Effector memory CD4-positive, alpha-beta T cell (primary cell): ENCODE measurements around the gene CXCL12.

Source experiments
- DNase-seq, 3 donors: peaks; one replicate each; pipeline ENCODE4 v3.0.0-alpha.2; 2020
- H3K27ac ChIP-seq: 2 replicates; pipeline ENCODE4 v1.7.0; 2013; ENCODE audit warnings: mild to moderate bottlenecking, low read length, moderate library complexity; ENCODE audit not compliant: insufficient read depth, poor library complexity, severe bottlenecking
- H3K27me3 ChIP-seq: replicated peaks from 2 replicates; pipeline ENCODE4 v1.7.0; 2013; ENCODE audit warnings: mild to moderate bottlenecking, low read length; ENCODE audit not compliant: insufficient read depth, control insufficient read depth, poor library complexity, severe bottlenecking
- H3K36me3 ChIP-seq: 2 replicates; pipeline ENCODE4 v1.7.0; 2013; ENCODE audit warnings: mild to moderate bottlenecking, low read length, moderate library complexity; ENCODE audit not compliant: control insufficient read depth, insufficient read depth
- H3K4me1 ChIP-seq: 2 replicates; pipeline ENCODE4 v1.7.0; 2013; ENCODE audit warnings: low read length, mild to moderate bottlenecking; ENCODE audit not compliant: control insufficient read depth, insufficient read depth, poor library complexity, severe bottlenecking
- H3K4me3 ChIP-seq: 2 replicates; pipeline ENCODE4 v1.7.0; 2013; ENCODE audit warnings: low read length, low read depth, mild to moderate bottlenecking; ENCODE audit not compliant: insufficient read depth, poor library complexity, severe bottlenecking
- H3K9me3 ChIP-seq: 2 replicates; pipeline ENCODE4 v1.7.0; 2013; ENCODE audit warnings: mild to moderate bottlenecking, low read length, moderate library complexity; ENCODE audit not compliant: control insufficient read depth

The CXCL12 gene

GRCh38 chr10:44377651-44378310 lies 7.1 kb downstream of the CXCL12 start:
- Histone ChIP-seq H3K4me1 (no peaks in the 10 kb centered on the region), H3K4me3 (no peak overlapping the region), H3K9me3 (no peaks in the 10 kb centered on the region), H3K36me3 (no peaks in the 10 kb centered on the region), H3K27ac (no peak overlapping the region), H3K27me3 (no peaks in the 10 kb centered on the region)
- DNase-seq: no peak

- H3K9me3 ChIP-seq: no peaks in the 10 kb centered on the region
- H3K4me3 ChIP-seq: no peak overlapping the region
- H3K27me3 ChIP-seq: no peaks in the 10 kb centered on the region
- H3K4me1 ChIP-seq: no peaks in the 10 kb centered on the region
- no peaks in the 10 kb centered on the region for H3K36me3 ChIP-seq
- no peak for DNase-seq
- H3K27ac ChIP-seq: no peak overlapping the region
Measured at GRCh38 chr10:44376472-44377099, 8.3 kb downstream of the CXCL12 start.

GRCh38 chr10:44374155-44374554 lies 10.7 kb downstream of the CXCL12 start:
- Histone ChIP-seq H3K4me1 (no peaks in the 10 kb centered on the region), H3K27ac (no peak overlapping the region), H3K4me3 (no peak overlapping the region), H3K36me3 (no peaks in the 10 kb centered on the region), H3K9me3 (no peaks in the 10 kb centered on the region), H3K27me3 (no peaks in the 10 kb centered on the region)
- DNase-seq: no peak

DNA sequence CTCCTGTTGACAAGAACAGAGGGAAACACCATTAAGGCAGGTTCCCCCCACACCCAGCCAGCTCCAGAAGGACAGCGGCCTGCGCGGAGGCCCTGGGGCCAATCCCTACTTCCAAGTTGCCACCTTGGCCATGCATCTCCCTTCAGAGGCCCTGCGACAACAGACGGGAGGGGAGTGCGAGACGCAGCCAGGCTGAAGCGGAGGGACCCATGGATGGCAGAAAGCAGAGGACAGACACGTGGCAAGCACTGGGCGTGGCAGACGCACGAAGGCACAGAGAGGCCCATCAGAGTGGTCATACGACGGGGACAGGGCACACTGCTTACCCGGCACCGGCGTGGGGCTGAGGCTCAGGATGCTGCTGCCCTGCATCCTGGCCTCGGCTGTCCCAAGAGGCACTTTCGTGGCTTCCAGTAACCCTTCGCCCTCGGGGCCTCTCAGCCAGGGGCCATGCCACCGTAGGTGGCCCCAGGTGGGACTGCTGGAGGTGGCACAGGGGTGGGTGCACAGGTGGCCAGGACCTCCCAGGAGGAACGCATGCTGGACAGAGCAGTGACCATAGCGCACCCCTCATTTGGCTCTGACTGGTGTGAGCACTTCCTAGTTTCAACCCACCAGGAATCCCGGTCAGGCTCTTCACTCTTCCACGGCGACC lies 11.4 kb downstream of the CXCL12 start:
- H3K36me3 ChIP-seq: no peaks in the 10 kb centered on the region
- no peaks in the 10 kb centered on the region for H3K27me3 ChIP-seq
- DNase-seq: no peak
- H3K27ac ChIP-seq: no peak overlapping the region
- H3K9me3 ChIP-seq: no peaks in the 10 kb centered on the region
- H3K4me1 ChIP-seq: no peaks in the 10 kb centered on the region
- no peak overlapping the region for H3K4me3 ChIP-seq

DNA sequence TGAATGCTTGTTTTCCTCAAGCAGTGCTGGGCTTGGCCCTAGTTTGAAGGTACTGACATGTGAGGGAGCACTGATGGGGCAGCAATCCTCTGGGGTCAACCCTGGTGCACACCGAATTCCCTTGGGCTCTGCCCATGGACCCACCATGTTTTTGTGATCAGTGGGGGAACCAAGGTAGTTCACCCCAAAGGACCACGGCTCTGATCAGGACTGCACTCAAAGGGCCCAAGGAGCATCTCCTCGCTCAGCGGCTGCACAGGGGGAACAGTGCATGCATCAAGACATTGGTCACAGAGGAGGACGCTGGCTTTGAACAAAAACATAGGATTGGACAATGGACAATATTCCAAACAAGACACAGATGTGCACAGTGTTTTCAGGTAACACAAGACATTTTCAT lies 12.7 kb downstream of the CXCL12 start:
- no peak for DNase-seq
- no peak overlapping the region for H3K4me3 ChIP-seq
- no peaks in the 10 kb centered on the region for H3K27me3 ChIP-seq

DNA sequence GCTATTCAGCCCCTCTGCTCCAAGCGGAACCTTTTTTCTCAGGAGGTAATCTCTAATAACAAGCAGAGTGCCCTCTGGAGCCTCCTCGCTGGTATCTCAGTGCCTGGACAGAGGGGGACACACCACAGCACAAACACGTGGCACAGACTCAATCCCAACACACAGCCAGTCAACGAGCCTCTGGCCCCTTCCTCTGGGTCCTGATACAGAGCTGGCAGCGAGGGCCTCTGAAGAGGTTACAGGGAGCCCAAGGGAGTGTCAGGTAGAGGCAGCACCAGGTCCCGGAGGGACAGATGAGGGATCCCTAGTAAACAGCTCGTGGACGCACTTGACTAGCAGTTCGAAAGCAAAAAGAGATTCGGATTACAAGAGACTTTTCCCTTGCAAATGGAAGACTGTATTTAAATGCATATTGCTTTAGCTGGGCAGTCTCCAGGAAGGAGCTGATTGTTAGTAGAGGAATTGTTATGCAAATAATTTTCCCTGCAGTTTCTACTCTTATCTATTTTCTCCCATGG lies 14.1 kb downstream of the CXCL12 start:
- Histone ChIP-seq H3K9me3 (no peaks in the 10 kb centered on the region), H3K4me1 (no peaks in the 10 kb centered on the region), H3K27me3 (no peaks in the 10 kb centered on the region), H3K4me3 (no peak overlapping the region), H3K27ac (no peak overlapping the region), H3K36me3 (no peaks in the 10 kb centered on the region)
- DNase-seq: no peak

More for the DNA sequence above, 12.7 kb downstream of the CXCL12 start:
- H3K9me3 ChIP-seq: no peaks in the 10 kb centered on the region
- no peak overlapping the region for H3K27ac ChIP-seq
- H3K36me3 ChIP-seq: no peaks in the 10 kb centered on the region
- H3K4me1 ChIP-seq: no peaks in the 10 kb centered on the region

DNA sequence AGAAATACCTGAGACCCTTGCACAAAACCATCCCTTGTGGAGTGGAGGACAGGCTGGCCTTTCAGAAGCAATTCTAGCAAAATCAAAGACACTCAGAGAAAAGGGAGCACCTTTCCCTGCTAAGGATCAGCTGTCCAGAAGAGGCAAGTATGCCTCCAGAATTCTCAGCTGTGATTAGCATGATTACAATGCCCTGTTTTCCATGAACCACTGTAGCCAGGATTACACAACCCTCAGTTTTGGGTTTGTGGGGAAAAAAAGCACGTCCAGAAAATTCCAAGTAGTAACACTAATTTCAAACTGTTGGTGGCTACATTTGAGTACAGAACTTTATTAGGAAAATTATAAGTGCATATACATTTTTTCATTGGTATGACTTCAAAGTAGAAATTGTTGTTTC lies 15.0 kb downstream of the CXCL12 start:
- no peaks in the 10 kb centered on the region for H3K36me3 ChIP-seq
- H3K9me3 ChIP-seq: no peaks in the 10 kb centered on the region
- no peaks in the 10 kb centered on the region for H3K4me1 ChIP-seq
- H3K27ac ChIP-seq: no peak overlapping the region
- H3K4me3 ChIP-seq: no peak overlapping the region
- DNase-seq: no peak
- no peaks in the 10 kb centered on the region for H3K27me3 ChIP-seq

DNA sequence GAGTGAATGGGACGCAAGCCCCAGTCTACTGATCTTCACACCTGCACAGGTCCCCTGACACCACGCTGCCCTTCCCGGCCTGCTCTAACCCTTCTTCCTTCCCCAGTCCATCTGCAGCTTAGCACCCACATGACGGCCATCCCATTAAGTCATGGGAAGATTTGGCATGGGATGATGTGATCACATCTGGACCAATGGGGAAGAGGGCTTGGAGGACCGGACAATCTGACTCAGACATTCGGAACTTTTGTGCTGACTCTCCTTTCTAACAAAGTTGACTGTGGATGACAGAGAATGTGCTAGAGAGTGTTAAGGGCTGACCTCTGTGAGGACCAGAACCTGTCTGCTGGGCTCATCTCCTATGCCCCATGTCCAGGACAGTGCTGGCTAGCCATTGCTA lies 15.6 kb downstream of the CXCL12 start:
- DNase-seq: no peak

GRCh38 chr10:44368637-44369036 lies 16.3 kb downstream of the CXCL12 start:
- DNase-seq: no peak
- H3K27ac ChIP-seq: no peak overlapping the region

More for the DNA sequence above, 15.6 kb downstream of the CXCL12 start:
- Histone ChIP-seq H3K4me1 (no peaks in the 10 kb centered on the region), H3K4me3 (no peak overlapping the region), H3K36me3 (no peaks in the 10 kb centered on the region), H3K9me3 (no peaks in the 10 kb centered on the region), H3K27ac (no peak overlapping the region), H3K27me3 (no peaks in the 10 kb centered on the region)

More at GRCh38 chr10:44368637-44369036, 16.3 kb downstream of the CXCL12 start:
- no peak overlapping the region for H3K4me3 ChIP-seq
- H3K4me1 ChIP-seq: no peaks in the 10 kb centered on the region
- no peaks in the 10 kb centered on the region for H3K9me3 ChIP-seq
- no peaks in the 10 kb centered on the region for H3K27me3 ChIP-seq
- H3K36me3 ChIP-seq: no peaks in the 10 kb centered on the region
